SK-N-SH treated with all-trans-retinoic acid at 6 μM for 48 hours (cell line): ENCODE results near the gene AMZ2.
"Not testable (repeated sequence)": the region's sequence is repeated elsewhere in the genome, so short reads cannot be mapped to it uniquely, and the experiment has no call there.

Experiments
- GLIS3 ChIP-seq: fragments of 250-450 bp; sonication (Bioruptor Pico); IDR thresholded peaks from 2 replicates; pipeline ENCODE4 v1.5.0; 2020; ENCODE audit warnings: mild to moderate bottlenecking, moderate library complexity
- OSR1 ChIP-seq: fragments of 250-450 bp; sonication (Bioruptor Pico); IDR thresholded peaks from 2 replicates; pipeline ENCODE4 v1.8.0; 2022; ENCODE audit warnings: moderate library complexity, mild to moderate bottlenecking, inconsistent platforms
- PPARA ChIP-seq: fragments of 250-450 bp; sonication (Bioruptor Pico); IDR thresholded peaks from 2 replicates; pipeline ENCODE4 v1.5.0; 2020; ENCODE audit warnings: mild to moderate bottlenecking, borderline replicate concordance
- TCF4 ChIP-seq: fragments of 250-450 bp; sonication (Bioruptor Pico); IDR thresholded peaks from 2 replicates; pipeline ENCODE4 v1.8.0; 2021; ENCODE audit warnings: mild to moderate bottlenecking, moderate library complexity, borderline replicate concordance

DNA sequence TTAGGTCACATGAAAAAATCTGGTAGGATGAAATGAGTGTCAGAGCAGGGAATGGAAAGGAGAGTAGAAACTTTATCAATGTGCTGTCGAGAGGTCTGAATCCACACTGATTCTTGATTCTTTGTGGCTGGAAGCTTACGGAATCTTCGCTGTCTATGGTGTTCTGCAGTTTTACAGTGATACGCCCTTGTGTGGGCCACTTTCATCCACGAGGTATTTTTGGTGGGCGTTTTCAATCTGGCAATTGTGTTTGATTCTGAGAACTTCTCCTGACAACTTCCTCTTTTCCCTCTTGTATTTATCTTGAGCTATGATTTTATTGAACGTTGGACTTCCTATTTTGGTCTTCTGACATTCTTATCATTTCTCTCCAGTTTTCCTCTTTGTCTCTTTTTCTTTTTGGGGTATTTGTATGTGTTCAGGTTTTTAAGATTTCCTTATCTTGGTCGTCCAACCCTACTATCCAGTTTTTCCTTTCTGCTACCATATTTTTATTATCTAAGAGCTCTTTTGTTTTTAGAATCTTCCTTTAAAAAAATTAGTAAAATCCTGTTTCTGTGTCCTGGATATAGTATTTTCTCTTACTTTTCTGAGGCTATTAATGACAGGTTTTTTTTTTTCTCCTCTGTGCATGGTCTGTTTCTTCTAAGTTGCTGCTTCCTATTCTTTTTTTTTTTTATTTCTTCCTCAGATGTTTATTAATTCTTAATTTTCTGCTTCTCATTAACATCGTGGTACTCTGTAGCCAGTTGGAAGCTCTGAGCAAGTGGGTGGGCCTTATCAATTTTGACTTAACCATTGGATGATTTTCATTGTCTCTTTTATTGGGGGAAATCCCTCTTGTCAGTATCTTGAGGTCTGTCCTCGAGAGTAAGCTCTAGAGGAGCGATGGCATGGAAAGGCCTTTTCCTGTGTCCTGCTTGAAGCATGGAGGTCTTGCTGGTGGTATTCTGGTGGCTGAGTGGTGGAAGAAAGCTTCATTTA lies 34.1 kb upstream of the AMZ2 start:
- not testable (repeated sequence) for TF ChIP-seq GLIS3 (CRISPR knock-in tag); OSR1; TCF4 (CRISPR knock-in tag); PPARA (CRISPR knock-in tag)
